Measurements from ENCODE around the gene MRPL9.

MRPL9 gene

GRCh38 chr1:151762941-151763921 is at the start of gene MRPL9:
Gene MRPL9 (minus strand): TSS chr1:151763496. CDS start chr1:151763479, 17 bp downstream.
- no peak for TF ChIP-seq CTCF (IDR thresholded peaks at IDR 0.05; ENCODE audit: low read depth, low read length)
- peak within 1 kb of the TSS; percentile 81 to 85 for H3K4me3 ChIP-seq (replicated peaks in 1 of 2; ENCODE audit: low read depth in 2 of 2, low read length in 2 of 2)
- peak; percentile 80 to 82 for DNase-seq (ENCODE audit: low read depth in 2 of 2)

- no peak overlapping the region for H3K4me3 ChIP-seq (replicated peaks in 1 of 2; ENCODE audit: low read depth in 2 of 2, low read length in 2 of 2)
- peak; percentile 19 to 70 for DNase-seq (ENCODE audit: low read depth in 2 of 2)
- no peak for TF ChIP-seq CTCF (IDR thresholded peaks at IDR 0.05; ENCODE audit: low read depth, low read length)
Observed at GRCh38 chr1:151811181-151811580, 47.9 kb upstream of the MRPL9 start.

- no peak overlapping the region for H3K4me3 ChIP-seq (replicated peaks in 1 of 2; ENCODE audit: low read depth in 2 of 2, low read length in 2 of 2)
- TF ChIP-seq CTCF (IDR thresholded peaks at IDR 0.05; ENCODE audit: low read depth, low read length): no peak
- DNase-seq (ENCODE audit: low read depth in 2 of 2): no peak
Observed at GRCh38 chr1:151809985-151810556, 46.8 kb upstream of the MRPL9 start.

GRCh38 chr1:151809290-151809984 is 46.1 kb upstream of the MRPL9 start:
- no peak for TF ChIP-seq CTCF (IDR thresholded peaks at IDR 0.05; ENCODE audit: low read depth, low read length)
- no peak overlapping the region for H3K4me3 ChIP-seq (replicated peaks in 1 of 2; ENCODE audit: low read depth in 2 of 2, low read length in 2 of 2)
- DNase-seq (ENCODE audit: low read depth in 2 of 2): no peak

GRCh38 chr1:151807766-151808165 is 44.5 kb upstream of the MRPL9 start:
- H3K4me3 ChIP-seq (replicated peaks in 1 of 2; ENCODE audit: low read depth in 2 of 2, low read length in 2 of 2): no peak overlapping the region
- DNase-seq (ENCODE audit: low read depth in 2 of 2): no peak
- TF ChIP-seq CTCF (IDR thresholded peaks at IDR 0.05; ENCODE audit: low read depth, low read length): no peak

- no peak for TF ChIP-seq CTCF (IDR thresholded peaks at IDR 0.05; ENCODE audit: low read depth, low read length)
- H3K4me3 ChIP-seq (replicated peaks in 1 of 2; ENCODE audit: low read depth in 2 of 2, low read length in 2 of 2): no peak overlapping the region
- no peak for DNase-seq (ENCODE audit: low read depth in 2 of 2)
Observed at GRCh38 chr1:151807131-151807530, 43.8 kb upstream of the MRPL9 start.

Data from cardiac fibroblast (primary cell).